ENCODE measurements around the gene RAC2. TPM values are rescaled to one million over a fixed set of nuclear protein-coding genes. Genes with fewer than 3 reads are reported as not detected.

Gene RAC2
- total RNA-seq, 1 experiment from 2014 or later: 90.5 TPM

GRCh38 chr22:37194750-37195149 is 49.3 kb downstream of the RAC2 start:
- POLR2A ChIA-PET (ENCODE audit: unreplicated experiment): no interaction called here
- no TSS peak for BruUV-seq (replicated peaks)
- peaks cover 81% of the 10 kb centered on the region for H3K4me1 ChIP-seq (replicated peaks; ENCODE audit: insufficient read depth)
- H3K27ac ChIP-seq: peak overlapping the region; percentile 94
- CTCF ChIA-PET: no interaction called here
- TF ChIP-seq EZH2 (IDR thresholded peaks at IDR 0.05; ENCODE audit: low read depth) (no peak), CTCF (conservative IDR thresholded peaks at IDR 0.05) (no peak)
- no peak overlapping the region for H3K4me3 ChIP-seq
- H3K4me2 ChIP-seq: no peak overlapping the region
- peaks cover 66% of the 10 kb centered on the region for H3F3A ChIP-seq (ENCODE audit: insufficient read depth, low read depth)
- no peaks in the 10 kb centered on the region for H3K27me3 ChIP-seq (ENCODE audit: insufficient read depth, low read depth)
- DNase-seq: no peak
- no peaks in the 10 kb centered on the region for H4K20me1 ChIP-seq (ENCODE audit: insufficient read depth)
- H2AFZ ChIP-seq: no peak overlapping the region
- intact Hi-C loops (cut with micrococcal nuclease; ENCODE audit: unreplicated experiment): loop anchor here (5.0 to 10.0 kb wide), 6 partner anchors 37 to 862 kb away; no protein-coding TSS in a partner anchor
- no peaks in the 10 kb centered on the region for H3K9me2 ChIP-seq (ENCODE audit: insufficient read depth)
- H3K36me3 ChIP-seq (ENCODE audit: low read depth): no peaks in the 10 kb centered on the region; the same call in 1 of the 2 replicates
- H3K79me2 ChIP-seq (ENCODE audit: low read depth): peaks cover 32% of the 10 kb centered on the region; the same call in 1 of the 2 replicates
- H3K9me3 ChIP-seq (ENCODE audit: insufficient read depth, low read depth): no peaks in the 10 kb centered on the region

- no peak for DNase-seq
- Histone ChIP-seq H3K27me3 (ENCODE audit: insufficient read depth, low read depth) (no peaks in the 10 kb centered on the region), H4K20me1 (ENCODE audit: insufficient read depth) (no peaks in the 10 kb centered on the region), H3K4me2 (no peak overlapping the region), H2AFZ (no peak overlapping the region), H3K4me3 (no peak overlapping the region), H3K9me3 (ENCODE audit: insufficient read depth, low read depth) (no peaks in the 10 kb centered on the region), H3K4me1 (replicated peaks; ENCODE audit: insufficient read depth) (peaks cover 89% of the 10 kb centered on the region), H3K79me2 (ENCODE audit: low read depth) (peaks cover 28% of the 10 kb centered on the region; the same call in 1 of the 2 replicates), H3F3A (ENCODE audit: insufficient read depth, low read depth) (peaks cover 74% of the 10 kb centered on the region), H3K9me2 (ENCODE audit: insufficient read depth) (no peaks in the 10 kb centered on the region), H3K27ac (no peak overlapping the region), H3K36me3 (ENCODE audit: low read depth) (no peaks in the 10 kb centered on the region; the same call in 1 of the 2 replicates)
- TF ChIP-seq CTCF (conservative IDR thresholded peaks at IDR 0.05) (no peak), EZH2 (IDR thresholded peaks at IDR 0.05; ENCODE audit: low read depth) (no peak)
- no TSS peak for BruUV-seq (replicated peaks)
- intact Hi-C loops (cut with micrococcal nuclease; ENCODE audit: unreplicated experiment): loop anchor here (10.0 kb wide), 1 partner anchor 261 kb away; no protein-coding TSS in a partner anchor
- CTCF ChIA-PET: no interaction called here
- POLR2A ChIA-PET (ENCODE audit: unreplicated experiment): no interaction called here
Measured at GRCh38 chr22:37193629-37194191, 50.4 kb downstream of the RAC2 start.

- H3K4me3 ChIP-seq: no peak overlapping the region
- H4K20me1 ChIP-seq (ENCODE audit: insufficient read depth): no peaks in the 10 kb centered on the region
- peaks cover 91% of the 10 kb centered on the region for H3K4me1 ChIP-seq (replicated peaks; ENCODE audit: insufficient read depth)
- no TSS peak for BruUV-seq (replicated peaks)
- H2AFZ ChIP-seq: no peak overlapping the region
- no peak overlapping the region for H3K4me2 ChIP-seq
- peaks cover 29% of the 10 kb centered on the region for H3K79me2 ChIP-seq (ENCODE audit: low read depth)
- peaks cover 78% of the 10 kb centered on the region for H3F3A ChIP-seq (ENCODE audit: insufficient read depth, low read depth)
- intact Hi-C loops (cut with micrococcal nuclease; ENCODE audit: unreplicated experiment): loop anchor here (10.0 kb wide), 1 partner anchor 262 kb away; no protein-coding TSS in a partner anchor
- POLR2A ChIA-PET (ENCODE audit: unreplicated experiment): interaction anchor here (0.6 kb wide), 1 partner anchor 17 kb away, joined by 3 read pairs; no protein-coding TSS in a partner anchor
- no peak overlapping the region for H3K27ac ChIP-seq
- TF ChIP-seq CTCF (conservative IDR thresholded peaks at IDR 0.05) (no peak), EZH2 (IDR thresholded peaks at IDR 0.05; ENCODE audit: low read depth) (no peak)
- no peaks in the 10 kb centered on the region for H3K9me3 ChIP-seq (ENCODE audit: insufficient read depth, low read depth)
- H3K27me3 ChIP-seq (ENCODE audit: insufficient read depth, low read depth): no peaks in the 10 kb centered on the region
- H3K36me3 ChIP-seq (ENCODE audit: low read depth): no peaks in the 10 kb centered on the region; the same call in 1 of the 2 replicates
- no peaks in the 10 kb centered on the region for H3K9me2 ChIP-seq (ENCODE audit: insufficient read depth)
- CTCF ChIA-PET: no interaction called here
- no peak for DNase-seq
Measured at GRCh38 chr22:37192741-37193140, 51.3 kb downstream of the RAC2 start.
